ENCODE measurements around the gene EPG5.

DNA sequence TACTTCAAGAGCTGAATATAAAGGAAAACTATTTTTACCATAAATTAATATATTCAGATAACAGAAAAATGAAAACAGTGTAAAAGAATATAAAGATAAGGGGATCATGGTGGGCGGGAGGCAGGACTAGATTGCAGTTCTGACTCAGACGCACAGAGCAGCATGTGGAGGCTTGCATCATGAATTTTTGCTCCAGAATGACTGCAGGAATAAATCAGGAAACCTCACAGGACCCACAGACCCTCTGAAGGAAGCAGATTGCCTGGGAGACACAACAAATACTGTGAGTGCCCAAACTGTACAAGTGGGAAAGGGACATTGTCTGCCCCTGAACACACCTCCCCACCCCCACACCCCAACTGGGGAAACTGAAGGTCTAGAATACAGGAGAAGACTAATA is 160.9 kb downstream of the EPG5 start:
- TF ChIP-seq, protein P1, sequence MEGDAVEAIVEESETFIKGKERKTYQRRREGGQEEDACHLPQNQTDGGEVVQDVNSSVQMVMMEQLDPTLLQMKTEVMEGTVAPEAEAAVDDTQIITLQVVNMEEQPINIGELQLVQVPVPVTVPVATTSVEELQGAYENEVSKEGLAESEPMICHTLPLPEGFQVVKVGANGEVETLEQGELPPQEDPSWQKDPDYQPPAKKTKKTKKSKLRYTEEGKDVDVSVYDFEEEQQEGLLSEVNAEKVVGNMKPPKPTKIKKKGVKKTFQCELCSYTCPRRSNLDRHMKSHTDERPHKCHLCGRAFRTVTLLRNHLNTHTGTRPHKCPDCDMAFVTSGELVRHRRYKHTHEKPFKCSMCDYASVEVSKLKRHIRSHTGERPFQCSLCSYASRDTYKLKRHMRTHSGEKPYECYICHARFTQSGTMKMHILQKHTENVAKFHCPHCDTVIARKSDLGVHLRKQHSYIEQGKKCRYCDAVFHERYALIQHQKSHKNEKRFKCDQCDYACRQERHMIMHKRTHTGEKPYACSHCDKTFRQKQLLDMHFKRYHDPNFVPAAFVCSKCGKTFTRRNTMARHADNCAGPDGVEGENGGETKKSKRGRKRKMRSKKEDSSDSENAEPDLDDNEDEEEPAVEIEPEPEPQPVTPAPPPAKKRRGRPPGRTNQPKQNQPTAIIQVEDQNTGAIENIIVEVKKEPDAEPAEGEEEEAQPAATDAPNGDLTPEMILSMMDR (IDR thresholded peaks at IDR 0.05), result no peak
- no peak for TF ChIP-seq POLR2AphosphoS2 (conservative IDR thresholded peaks at IDR 0.05; ENCODE audit: low read length)
- no peak for TF ChIP-seq REST (IDR thresholded peaks at IDR 0.05)
- no peak for TF ChIP-seq ZNF302 (CRISPR knock-in tag; IDR thresholded peaks at IDR 0.05)
- no peak for TF ChIP-seq CEBPB (IDR thresholded peaks at IDR 0.05)
- no peak for TF ChIP-seq POLR2A (IDR thresholded peaks at IDR 0.05; ENCODE audit: low read length)
- no peak for TF ChIP-seq HMGXB4 (CRISPR knock-in tag; IDR thresholded peaks at IDR 0.05; ENCODE audit: borderline replicate concordance)
- no peak for TF ChIP-seq RCOR1 (IDR thresholded peaks at IDR 0.05; ENCODE audit: low read depth, low read length)
- TF ChIP-seq EP300 (IDR thresholded peaks at IDR 0.05), result no peak
- TF ChIP-seq SMC3 (IDR thresholded peaks at IDR 0.05), result no peak
- TF ChIP-seq RAD21 (conservative IDR thresholded peaks at IDR 0.05 in 1 of 2, IDR thresholded peaks at IDR 0.05 in 1 of 2), result no peak
- TF ChIP-seq NR3C1 (IDR thresholded peaks at IDR 0.05), result no peak
- TF ChIP-seq HOXA7 (CRISPR knock-in tag; IDR thresholded peaks at IDR 0.05), result no peak

Data from A549 (cell line).